Retinal pigment epithelial cell (primary cell): Measurements from ENCODE around the gene PFDN4.

Experiments
- DNase-seq: peaks from one replicate; pipeline ENCODE4 v3.0.0-alpha.2; 2010; ENCODE audit warnings: low read depth
- H3K4me3 ChIP-seq: 2 replicates; pipeline ENCODE4 v1.5.1; 2011; ENCODE audit warnings: mild to moderate bottlenecking, low read length, control low read depth, moderate library complexity
- CTCF ChIP-seq: conservative IDR thresholded peaks from 2 replicates; pipeline ENCODE4 v1.5.1; 2011; ENCODE audit warnings: low read depth, low read length, control low read depth, inconsistent platforms

PFDN4 gene

GRCh38 chr20:54250691-54251090, 42.8 kb downstream of the PFDN4 start:
- no peak for TF ChIP-seq CTCF
- no peak overlapping the region for H3K4me3 ChIP-seq
- DNase-seq = no peak

GRCh38 chr20:54251096-54251495, 43.2 kb downstream of the PFDN4 start:
- no peak for TF ChIP-seq CTCF
- no peak for DNase-seq
- no peak overlapping the region for H3K4me3 ChIP-seq

- H3K4me3 ChIP-seq = no peak overlapping the region
- no peak for DNase-seq
- TF ChIP-seq CTCF = no peak
Observed at GRCh38 chr20:54254596-54254995, 46.7 kb downstream of the PFDN4 start.

GRCh38 chr20:54255157-54255556, 47.3 kb downstream of the PFDN4 start:
- no peak for TF ChIP-seq CTCF
- no peak for DNase-seq
- H3K4me3 ChIP-seq = no peak overlapping the region

- no peak overlapping the region for H3K4me3 ChIP-seq
- DNase-seq = no peak
- TF ChIP-seq CTCF = no peak
Observed at GRCh38 chr20:54256202-54256601, 48.3 kb downstream of the PFDN4 start.

- H3K4me3 ChIP-seq = no peak overlapping the region
- no peak for TF ChIP-seq CTCF
- peak; percentile 60 for DNase-seq
Observed at GRCh38 chr20:54257071-54257816, 49.4 kb downstream of the PFDN4 start.

GRCh38 chr20:54260116-54260515, 52.2 kb downstream of the PFDN4 start:
- DNase-seq = no peak
- no peak overlapping the region for H3K4me3 ChIP-seq
- TF ChIP-seq CTCF = no peak
